Activated T-helper 2 cell treated with anti-CD3 and anti-CD28 coated beads, Interferon-gamma antibody, Interleukin-2, Interleukin-4, amounts not matched to agents 10 μg/mL and 5 μg/mL and 100 μg/mL, durations not matched to agents 14 hours and 24 hours and 36 hours (primary cell): ENCODE results near the gene ATOSA. TPM values are rescaled to one million over a fixed set of nuclear protein-coding genes. Genes with fewer than 3 reads are reported as not detected.

Experiments
- DNase-seq: peaks from one replicate; pipeline ENCODE4 v3.0.0; 2021; ENCODE audit warnings: low spot score
- H3K27ac Mint-ChIP-seq: one replicate; pipeline ENCODE4 v1.8.0; 2021; ENCODE audit warnings: mixed read lengths
- H3K27me3 Mint-ChIP-seq: one replicate; pipeline ENCODE4 v1.8.0; 2021; ENCODE audit warnings: low read depth, mixed read lengths
- H3K36me3 Mint-ChIP-seq: one replicate; pipeline ENCODE4 v1.8.0; 2021; ENCODE audit warnings: low read depth, mixed read lengths
- H3K4me1 Mint-ChIP-seq: one replicate; pipeline ENCODE4 v1.8.0; 2021; ENCODE audit warnings: low read depth, mixed read lengths
- H3K4me3 Mint-ChIP-seq: one replicate; pipeline ENCODE4 v1.8.0; 2021; ENCODE audit warnings: low read depth, mild to moderate bottlenecking, moderate library complexity, mixed read lengths
- H3K9me3 Mint-ChIP-seq: one replicate; pipeline ENCODE4 v1.8.0; 2021; ENCODE audit warnings: mixed read lengths
- intact Hi-C: fragments of 100-400 bp; cut with micrococcal nuclease; formaldehyde crosslinking; loops from one replicate; pipeline ENCODE4 v1.15.1; 2023
- total RNA-seq: library from RNA; stranded (reverse); gene quantifications from 2 replicates; pipeline ENCODE4 v1.2.3, GENCODE V29; 2022

ATOSA gene
- total RNA-seq, 1 donor from 2014 or later = 14.4 TPM

GRCh38 chr15:52635908-52636307, 43.3 kb downstream of the ATOSA start:
- no peaks in the 10 kb centered on the region for H3K27me3 Mint-ChIP-seq
- intact Hi-C loops = no loop called here
- H3K27ac Mint-ChIP-seq = no peak overlapping the region
- H3K36me3 Mint-ChIP-seq = peaks cover 8% of the 10 kb centered on the region
- DNase-seq = no peak
- H3K4me3 Mint-ChIP-seq = no peak overlapping the region
- H3K4me1 Mint-ChIP-seq = no peaks in the 10 kb centered on the region
- H3K9me3 Mint-ChIP-seq = no peaks in the 10 kb centered on the region

Other genes starting within 250 kb of the ATOSA start
- gene MYO5A, start 150.5 kb downstream of the ATOSA start, total RNA-seq = 22.8 and 23.6 TPM in 2 replicates
- gene ARPP19, start 110.4 kb downstream of the ATOSA start, total RNA-seq = 178 and 182 TPM in 2 replicates
- gene ONECUT1, start 110.9 kb upstream of the ATOSA start, total RNA-seq = not detected in 2 replicates